ENCODE measurements around the gene NKIRAS1.
"Not testable (repeated sequence)": the region's sequence is repeated elsewhere in the genome, so short reads cannot be mapped to it uniquely, and the experiment has no call there.

The NKIRAS1 gene

DNA sequence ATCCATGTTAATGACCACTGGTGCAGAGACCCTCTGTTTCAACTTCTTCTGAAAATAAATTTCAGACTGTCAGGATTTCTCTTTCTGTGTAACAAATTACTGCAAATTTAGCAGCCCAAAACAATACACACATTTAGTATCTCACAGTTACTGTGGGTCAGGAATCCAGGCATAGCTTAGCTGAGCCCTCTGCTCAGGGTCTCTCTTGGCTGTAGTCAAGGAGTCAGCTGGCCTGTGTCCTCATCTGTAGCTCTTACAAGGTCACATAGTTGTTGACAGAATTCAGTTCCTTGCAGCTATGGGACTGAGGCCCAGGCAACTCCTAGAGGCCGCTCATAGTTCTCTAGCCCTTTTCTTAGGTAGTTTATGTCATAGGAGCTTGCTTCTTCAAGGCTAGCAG, 51.9 kb downstream of the NKIRAS1 start:
- H3K27me3 ChIP-seq (ENCODE audit: control insufficient read depth in 1 of 2, insufficient read depth in 2 of 2, low read length in 2 of 2), result no peaks in the 10 kb centered on the region
- H3K9me3 ChIP-seq (ENCODE audit: control insufficient read depth in 1 of 2, low read length in 2 of 2), result no peaks in the 10 kb centered on the region
- H3K9ac ChIP-seq (ENCODE audit: low read depth in 1 of 2, low read length in 2 of 2), result no peak overlapping the region
- H3K27ac ChIP-seq (ENCODE audit: low read depth, low read length), result no peak overlapping the region
- H3K4me3 ChIP-seq (ENCODE audit: low read depth in 1 of 2, low read length in 2 of 2), result no peak overlapping the region
- H3K4me1 ChIP-seq (ENCODE audit: control insufficient read depth in 1 of 2, insufficient read depth in 2 of 2, low read length in 2 of 2), result peaks cover 7 to 14% of the 10 kb centered on the region in 2 donors
- H3K36me3 ChIP-seq (ENCODE audit: control insufficient read depth in 1 of 2, insufficient read depth in 2 of 2, low read length in 2 of 2), result no peaks in the 10 kb centered on the region

DNA sequence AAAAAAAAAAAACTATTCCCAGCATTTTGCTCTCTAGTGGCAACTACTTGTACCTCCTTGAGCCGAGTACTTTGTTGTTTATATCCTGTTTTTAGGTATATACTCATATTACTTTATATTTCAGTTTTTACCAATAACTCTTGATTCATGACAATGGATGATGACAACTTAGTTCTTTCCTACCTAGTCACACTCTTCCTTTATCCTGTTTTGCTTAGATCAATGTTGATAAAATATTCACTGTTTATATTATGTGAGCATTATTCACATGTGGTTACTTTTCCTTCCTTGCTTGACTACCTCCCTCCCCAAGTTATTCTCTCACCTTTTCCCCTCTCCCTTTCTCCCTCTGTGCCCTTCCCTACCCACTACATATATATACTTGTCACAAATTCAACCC, 53.7 kb downstream of the NKIRAS1 start:
- no peaks in the 10 kb centered on the region for H3K9me3 ChIP-seq (ENCODE audit: control insufficient read depth in 1 of 2, low read length in 2 of 2)
- H3K27ac ChIP-seq (ENCODE audit: low read depth, low read length), result no peak overlapping the region
- no peak overlapping the region for H3K9ac ChIP-seq (ENCODE audit: low read depth in 1 of 2, low read length in 2 of 2)
- no peaks in the 10 kb centered on the region for H3K27me3 ChIP-seq (ENCODE audit: control insufficient read depth in 1 of 2, insufficient read depth in 2 of 2, low read length in 2 of 2)
- peaks cover 14 to 24% of the 10 kb centered on the region in 2 donors for H3K4me1 ChIP-seq (ENCODE audit: control insufficient read depth in 1 of 2, insufficient read depth in 2 of 2, low read length in 2 of 2)
- H3K4me3 ChIP-seq (ENCODE audit: low read depth in 1 of 2, low read length in 2 of 2), result no peak overlapping the region
- H3K36me3 ChIP-seq (ENCODE audit: control insufficient read depth in 1 of 2, insufficient read depth in 2 of 2, low read length in 2 of 2), result no peaks in the 10 kb centered on the region

DNA sequence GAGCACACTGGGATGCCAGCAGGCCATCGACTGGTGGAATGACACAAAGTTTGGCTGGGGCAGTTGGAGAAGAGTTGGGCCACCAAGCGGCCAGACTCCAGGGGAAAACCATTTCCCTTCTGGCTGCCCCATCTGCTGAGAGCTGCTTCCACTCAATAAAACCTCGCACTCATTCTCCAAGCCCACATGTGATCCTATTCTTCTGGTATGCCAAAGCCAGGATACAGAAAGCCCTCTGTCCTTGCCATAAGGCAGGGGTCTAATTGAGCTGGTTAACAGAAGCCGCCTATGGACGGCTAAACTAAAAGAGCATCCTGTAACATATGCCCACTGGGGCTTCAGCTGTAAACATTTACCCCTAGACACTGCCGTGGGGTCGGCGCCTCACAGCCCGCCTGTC, 55.1 kb downstream of the NKIRAS1 start:
- Histone ChIP-seq H3K4me1 (ENCODE audit: control insufficient read depth in 1 of 2, insufficient read depth in 2 of 2, low read length in 2 of 2) (peaks cover 21 to 30% of the 10 kb centered on the region in 2 donors), H3K9me3 (ENCODE audit: control insufficient read depth in 1 of 2, low read length in 2 of 2) (no peaks in the 10 kb centered on the region), H3K4me3 (ENCODE audit: low read depth in 1 of 2, low read length in 2 of 2) (no peak overlapping the region), H3K36me3 (ENCODE audit: control insufficient read depth in 1 of 2, insufficient read depth in 2 of 2, low read length in 2 of 2) (no peaks in the 10 kb centered on the region), H3K27me3 (ENCODE audit: control insufficient read depth in 1 of 2, insufficient read depth in 2 of 2, low read length in 2 of 2) (no peaks in the 10 kb centered on the region), H3K27ac (ENCODE audit: low read depth, low read length) (no peak overlapping the region), H3K9ac (ENCODE audit: low read depth in 1 of 2, low read length in 2 of 2) (no peak overlapping the region)

DNA sequence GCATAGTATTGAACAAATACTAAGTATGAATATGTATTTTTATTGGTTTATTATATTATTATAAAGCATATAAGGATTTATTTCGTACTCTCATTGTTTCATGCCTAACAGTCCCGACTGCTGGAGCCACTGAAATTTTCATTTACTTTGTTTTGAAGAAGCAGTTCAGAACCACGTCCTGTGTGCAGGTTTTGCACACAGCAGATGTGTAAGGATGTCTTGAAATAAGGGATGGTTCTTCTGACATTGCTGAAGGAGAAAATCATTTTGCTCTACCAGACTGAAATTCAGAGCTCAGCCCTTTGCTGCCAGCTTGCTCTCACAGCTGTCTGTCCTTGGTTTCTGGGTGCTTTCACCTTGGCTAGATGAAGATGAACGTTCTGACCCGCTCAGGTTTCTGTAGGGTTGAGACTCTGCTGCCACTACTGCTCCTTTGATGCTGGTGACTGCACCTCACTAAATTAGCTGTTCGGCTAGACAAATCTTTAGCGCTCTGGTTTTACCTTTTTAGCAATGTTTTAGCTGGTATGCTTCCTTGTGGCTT, 56.9 kb downstream of the NKIRAS1 start:
- H3K4me3 ChIP-seq (ENCODE audit: low read depth in 1 of 2, low read length in 2 of 2), result no peak overlapping the region
- no peak overlapping the region for H3K27ac ChIP-seq (ENCODE audit: low read depth, low read length)
- H3K27me3 ChIP-seq (ENCODE audit: control insufficient read depth in 1 of 2, insufficient read depth in 2 of 2, low read length in 2 of 2), result no peaks in the 10 kb centered on the region
- H3K36me3 ChIP-seq (ENCODE audit: control insufficient read depth in 1 of 2, insufficient read depth in 2 of 2, low read length in 2 of 2), result no peaks in the 10 kb centered on the region
- H3K9me3 ChIP-seq (ENCODE audit: control insufficient read depth in 1 of 2, low read length in 2 of 2), result no peaks in the 10 kb centered on the region
- peaks cover 13 to 22% of the 10 kb centered on the region in 2 donors for H3K4me1 ChIP-seq (ENCODE audit: control insufficient read depth in 1 of 2, insufficient read depth in 2 of 2, low read length in 2 of 2)
- H3K9ac ChIP-seq (ENCODE audit: low read depth in 1 of 2, low read length in 2 of 2), result no peak overlapping the region

DNA sequence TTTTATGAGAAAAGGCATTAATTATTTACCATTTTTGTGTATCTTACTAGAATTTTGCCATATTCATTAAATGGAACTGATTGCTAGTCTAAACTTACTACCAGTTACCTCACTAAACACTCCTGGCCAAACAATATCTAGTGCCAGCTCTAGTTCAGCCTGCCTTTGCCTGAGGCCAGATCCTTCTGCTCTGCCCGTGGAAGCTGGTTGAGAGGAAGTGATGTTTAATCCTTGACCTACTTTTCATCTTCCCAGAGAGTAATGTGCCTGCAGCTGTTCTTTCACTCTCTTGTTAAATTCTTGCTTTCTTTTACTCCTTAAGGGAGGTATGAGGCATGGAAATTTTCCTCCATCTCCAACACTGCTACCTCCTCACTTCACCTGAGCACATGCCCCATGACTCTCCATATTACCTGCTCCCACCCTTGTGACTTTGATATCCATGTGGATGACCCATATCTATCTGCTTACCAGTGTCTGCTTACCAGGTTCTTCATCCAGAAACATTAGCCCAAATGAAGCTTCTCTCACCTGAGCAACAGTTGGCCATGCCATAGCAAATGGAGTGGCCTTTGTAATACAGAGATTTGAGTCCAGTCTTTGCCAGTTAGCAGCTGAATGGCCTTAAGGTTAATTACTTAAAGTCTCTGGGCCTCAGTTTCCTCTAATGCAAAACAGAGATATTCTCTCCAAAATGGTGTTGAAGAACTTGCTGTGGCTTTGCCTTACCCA, 57.6 kb downstream of the NKIRAS1 start:
- peaks cover 13 to 22% of the 10 kb centered on the region in 2 donors for H3K4me1 ChIP-seq (ENCODE audit: control insufficient read depth in 1 of 2, insufficient read depth in 2 of 2, low read length in 2 of 2)

DNA sequence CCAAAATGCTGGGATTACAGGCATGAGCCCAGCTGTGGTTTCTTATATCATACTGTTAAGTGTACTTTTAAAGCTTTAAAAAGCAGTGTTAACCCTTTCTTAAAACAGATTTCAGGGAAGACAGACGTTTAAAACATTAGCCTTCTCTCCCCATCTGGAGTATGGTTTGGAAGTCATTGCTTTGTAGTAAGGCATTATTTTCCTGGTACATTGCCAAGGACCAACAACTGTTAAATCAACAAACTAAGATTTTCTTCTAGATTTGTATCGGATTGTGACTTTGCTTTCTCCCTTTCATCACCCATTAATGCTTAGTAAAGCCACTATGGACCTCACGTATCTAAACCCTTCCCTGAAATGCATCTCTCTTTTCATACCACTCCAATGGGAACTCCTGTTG, 60.5 kb downstream of the NKIRAS1 start:
- H3K36me3 ChIP-seq (ENCODE audit: control insufficient read depth in 1 of 2, insufficient read depth in 2 of 2, low read length in 2 of 2), result no peaks in the 10 kb centered on the region
- H3K9me3 ChIP-seq (ENCODE audit: control insufficient read depth in 1 of 2, low read length in 2 of 2), result no peaks in the 10 kb centered on the region
- H3K4me1 ChIP-seq (ENCODE audit: control insufficient read depth in 1 of 2, insufficient read depth in 2 of 2, low read length in 2 of 2), result peaks cover 13 to 22% of the 10 kb centered on the region in 2 donors
- H3K27ac ChIP-seq (ENCODE audit: low read depth, low read length), result no peak overlapping the region
- no peak overlapping the region for H3K9ac ChIP-seq (ENCODE audit: low read depth in 1 of 2, low read length in 2 of 2)
- H3K4me3 ChIP-seq (ENCODE audit: low read depth in 1 of 2, low read length in 2 of 2), result no peak overlapping the region
- no peaks in the 10 kb centered on the region for H3K27me3 ChIP-seq (ENCODE audit: control insufficient read depth in 1 of 2, insufficient read depth in 2 of 2, low read length in 2 of 2)

More for the DNA sequence above, 57.6 kb downstream of the NKIRAS1 start:
- no peaks in the 10 kb centered on the region for H3K36me3 ChIP-seq (ENCODE audit: control insufficient read depth in 1 of 2, insufficient read depth in 2 of 2, low read length in 2 of 2)
- H3K9me3 ChIP-seq (ENCODE audit: control insufficient read depth in 1 of 2, low read length in 2 of 2), result no peaks in the 10 kb centered on the region
- no peak overlapping the region for H3K27ac ChIP-seq (ENCODE audit: low read depth, low read length)
- no peak overlapping the region for H3K4me3 ChIP-seq (ENCODE audit: low read depth in 1 of 2, low read length in 2 of 2)
- H3K9ac ChIP-seq (ENCODE audit: low read depth in 1 of 2, low read length in 2 of 2), result no peak overlapping the region
- no peaks in the 10 kb centered on the region for H3K27me3 ChIP-seq (ENCODE audit: control insufficient read depth in 1 of 2, insufficient read depth in 2 of 2, low read length in 2 of 2)

DNA sequence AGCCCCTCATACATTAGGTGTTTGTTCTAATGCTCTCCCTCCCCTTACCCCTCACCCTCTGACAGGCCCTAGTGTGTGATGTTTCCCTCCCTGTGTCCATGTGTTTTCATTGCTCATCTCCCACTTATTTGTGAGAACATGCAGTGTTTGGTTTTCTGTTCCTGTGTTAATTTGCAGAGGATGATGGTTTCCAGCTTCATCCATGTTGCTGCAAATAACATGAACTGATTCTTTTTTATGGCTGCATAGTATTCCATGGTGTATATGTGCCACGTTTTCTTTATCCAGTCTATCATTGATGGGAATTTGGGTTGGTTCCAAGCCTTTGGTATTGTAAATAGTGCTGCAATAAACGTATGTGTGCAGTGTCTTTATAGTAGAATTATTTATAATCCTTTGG, 67.3 kb downstream of the NKIRAS1 start:
- H3K9me3 ChIP-seq (ENCODE audit: control insufficient read depth in 1 of 2, low read length in 2 of 2); H3K36me3 ChIP-seq (ENCODE audit: control insufficient read depth in 1 of 2, insufficient read depth in 2 of 2, low read length in 2 of 2); H3K4me3 ChIP-seq (ENCODE audit: low read depth in 1 of 2, low read length in 2 of 2); H3K4me1 ChIP-seq (ENCODE audit: control insufficient read depth in 1 of 2, insufficient read depth in 2 of 2, low read length in 2 of 2); H3K9ac ChIP-seq (ENCODE audit: low read depth in 1 of 2, low read length in 2 of 2); H3K27ac ChIP-seq (ENCODE audit: low read depth, low read length); H3K27me3 ChIP-seq (ENCODE audit: control insufficient read depth in 1 of 2, insufficient read depth in 2 of 2, low read length in 2 of 2): not testable (repeated sequence)

DNA sequence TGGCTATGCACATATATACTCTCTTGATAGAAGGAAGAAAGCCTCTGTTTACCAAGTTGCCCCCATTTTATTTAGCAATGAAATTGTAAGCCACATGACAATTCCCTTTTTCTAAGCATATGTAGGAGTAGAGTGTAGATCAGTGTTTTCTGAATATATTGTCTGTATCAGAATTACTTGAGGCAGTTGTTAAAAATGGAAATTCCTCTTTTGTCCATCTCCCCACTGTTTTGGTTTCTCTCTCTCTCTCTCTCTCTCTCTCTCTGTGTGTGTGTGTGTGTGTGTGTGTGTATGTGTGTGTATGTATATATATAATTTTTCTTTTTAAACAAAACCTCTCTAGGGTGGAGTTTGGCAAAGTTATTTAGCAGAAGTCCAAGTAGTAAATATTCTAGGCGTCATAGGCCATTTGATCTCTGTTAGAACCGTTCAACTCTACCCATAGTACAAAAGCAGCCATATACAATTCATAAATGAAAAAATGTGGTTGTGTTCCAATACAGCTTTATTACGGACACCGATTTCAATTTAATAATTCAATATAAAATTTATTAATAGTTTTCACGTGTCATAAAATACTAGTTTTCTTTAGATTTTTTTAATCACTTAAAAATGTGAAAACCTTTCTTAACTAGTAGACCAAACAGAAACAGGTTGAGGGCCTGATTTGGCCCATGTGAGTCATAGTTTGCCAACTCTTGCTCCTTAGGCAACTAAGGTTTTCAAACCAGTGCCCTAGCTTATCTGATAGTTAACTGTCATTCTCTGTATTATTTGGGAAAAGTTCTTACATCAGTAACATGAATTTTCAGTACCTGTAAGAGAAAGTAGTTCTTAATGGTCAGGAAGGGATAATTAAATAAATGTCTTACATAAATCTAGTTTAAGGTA, 71.2 kb downstream of the NKIRAS1 start:
- Histone ChIP-seq H3K36me3 (ENCODE audit: control insufficient read depth in 1 of 2, insufficient read depth in 2 of 2, low read length in 2 of 2) (no peaks in the 10 kb centered on the region), H3K4me1 (ENCODE audit: control insufficient read depth in 1 of 2, insufficient read depth in 2 of 2, low read length in 2 of 2) (no peaks in the 10 kb centered on the region), H3K9me3 (ENCODE audit: control insufficient read depth in 1 of 2, low read length in 2 of 2) (no peaks in the 10 kb centered on the region), H3K27ac (ENCODE audit: low read depth, low read length) (no peak overlapping the region), H3K27me3 (ENCODE audit: control insufficient read depth in 1 of 2, insufficient read depth in 2 of 2, low read length in 2 of 2) (no peaks in the 10 kb centered on the region), H3K9ac (ENCODE audit: low read depth in 1 of 2, low read length in 2 of 2) (no peak overlapping the region), H3K4me3 (ENCODE audit: low read depth in 1 of 2, low read length in 2 of 2) (no peak overlapping the region)

DNA sequence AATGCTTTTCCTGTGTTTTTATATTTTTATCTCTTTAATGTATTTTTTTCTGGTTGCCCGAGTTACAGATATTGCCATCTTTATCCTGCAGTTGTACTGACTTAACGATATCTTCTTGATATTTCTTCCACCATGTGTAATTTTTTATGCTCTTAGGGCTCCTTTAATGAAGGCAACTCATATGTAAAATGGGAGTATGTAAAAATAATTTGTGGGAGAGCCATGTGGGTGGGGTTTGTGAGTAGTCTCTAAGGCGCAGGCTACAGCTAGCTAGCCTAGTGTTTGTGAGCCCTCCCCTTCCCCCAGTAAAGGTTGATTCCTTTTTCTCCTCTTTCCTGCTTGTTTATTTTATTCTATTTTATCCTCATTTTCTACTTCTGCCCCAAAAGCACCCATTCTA, 72.9 kb downstream of the NKIRAS1 start:
- no peaks in the 10 kb centered on the region for H3K9me3 ChIP-seq (ENCODE audit: control insufficient read depth in 1 of 2, low read length in 2 of 2)
- H3K27ac ChIP-seq (ENCODE audit: low read depth, low read length), result no peak overlapping the region
- no peak overlapping the region for H3K4me3 ChIP-seq (ENCODE audit: low read depth in 1 of 2, low read length in 2 of 2)
- no peaks in the 10 kb centered on the region for H3K36me3 ChIP-seq (ENCODE audit: control insufficient read depth in 1 of 2, insufficient read depth in 2 of 2, low read length in 2 of 2)
- no peaks in the 10 kb centered on the region for H3K4me1 ChIP-seq (ENCODE audit: control insufficient read depth in 1 of 2, insufficient read depth in 2 of 2, low read length in 2 of 2)
- no peaks in the 10 kb centered on the region for H3K27me3 ChIP-seq (ENCODE audit: control insufficient read depth in 1 of 2, insufficient read depth in 2 of 2, low read length in 2 of 2)
- no peak overlapping the region for H3K9ac ChIP-seq (ENCODE audit: low read depth in 1 of 2, low read length in 2 of 2)

Data from duodenal mucosa (tissue), 2 donors.